Activated CD4-positive, alpha-beta T cell treated with anti-CD3 and anti-CD28 coated beads for 1 hour (primary cell): ENCODE results near the gene PLK2.
A peak's percentile ranks its signal among the peaks of the same experiment; 100 is the strongest.

Experiments used
- DNase-seq: peaks from one replicate; pipeline ENCODE4 v3.0.0-alpha.2; 2020

PLK2 gene

DNA sequence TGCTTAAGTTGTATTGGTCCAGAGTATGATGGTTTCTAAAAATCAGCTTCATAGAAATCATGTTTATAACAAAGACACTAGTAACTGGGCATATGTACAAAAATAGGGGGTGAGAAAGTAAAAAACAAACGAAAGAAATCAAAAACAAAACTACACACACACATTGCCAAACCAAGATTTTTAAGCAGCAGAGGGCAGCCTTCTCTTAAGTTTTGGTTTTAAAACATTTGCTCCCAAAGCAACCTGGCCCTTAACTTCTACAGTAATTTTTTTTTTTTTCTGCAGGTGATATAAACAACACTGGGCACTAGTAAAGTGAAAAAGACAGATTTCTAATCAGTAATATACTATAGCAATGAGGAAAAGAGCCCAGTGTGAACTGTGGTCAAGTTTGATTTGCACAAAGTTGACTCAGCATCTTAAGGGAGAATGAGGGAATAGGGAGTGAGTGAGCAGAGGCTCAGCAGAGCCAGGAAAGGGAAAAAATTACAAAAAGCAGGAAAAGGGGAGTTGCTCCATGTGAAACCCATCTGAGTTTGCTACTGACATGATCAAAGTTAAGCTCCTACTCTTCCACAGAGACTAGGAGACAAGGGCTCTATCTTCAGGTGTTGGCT, 18.0 kb upstream of the PLK2 start:
- DNase-seq, result no peak

DNA sequence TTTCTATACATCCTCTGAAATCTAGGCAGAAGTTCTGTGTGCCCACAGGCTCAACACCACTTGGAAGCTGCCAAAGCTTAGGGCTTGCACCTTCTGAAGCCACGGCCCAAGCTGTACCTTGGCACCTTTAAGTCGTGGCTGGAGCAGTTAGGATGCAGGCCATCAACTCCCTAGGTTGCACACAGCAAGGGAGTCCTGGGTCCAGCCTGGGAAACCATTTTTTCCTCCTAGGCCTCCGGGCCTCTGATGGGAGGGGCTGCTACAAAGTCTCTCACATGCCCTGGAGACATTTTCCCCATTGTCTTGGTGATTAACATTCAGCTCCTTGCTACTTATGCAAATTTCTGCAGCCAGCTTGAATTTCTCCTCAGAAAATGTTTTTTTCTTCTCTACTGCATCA, 15.5 kb upstream of the PLK2 start:
- DNase-seq, result no peak

DNA sequence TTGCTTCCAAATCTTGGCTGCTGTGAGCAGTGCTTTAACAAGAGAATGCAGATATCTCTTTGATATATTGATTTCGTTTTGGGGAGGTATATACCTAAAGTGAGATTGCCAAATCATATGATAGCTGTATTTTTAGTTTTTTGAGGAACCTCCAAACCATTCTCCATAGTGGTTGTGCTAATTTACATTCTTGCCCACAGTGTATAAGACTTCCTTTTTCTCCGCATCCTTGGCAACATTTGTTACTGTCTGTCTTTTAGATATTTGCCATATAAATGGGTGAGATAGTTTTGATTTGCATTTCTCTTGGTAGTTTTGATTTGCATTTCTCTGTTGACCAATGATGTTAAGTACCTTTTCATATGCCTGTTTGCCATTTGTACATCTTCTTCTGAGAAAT, 10.0 kb upstream of the PLK2 start:
- DNase-seq, result no peak

DNA sequence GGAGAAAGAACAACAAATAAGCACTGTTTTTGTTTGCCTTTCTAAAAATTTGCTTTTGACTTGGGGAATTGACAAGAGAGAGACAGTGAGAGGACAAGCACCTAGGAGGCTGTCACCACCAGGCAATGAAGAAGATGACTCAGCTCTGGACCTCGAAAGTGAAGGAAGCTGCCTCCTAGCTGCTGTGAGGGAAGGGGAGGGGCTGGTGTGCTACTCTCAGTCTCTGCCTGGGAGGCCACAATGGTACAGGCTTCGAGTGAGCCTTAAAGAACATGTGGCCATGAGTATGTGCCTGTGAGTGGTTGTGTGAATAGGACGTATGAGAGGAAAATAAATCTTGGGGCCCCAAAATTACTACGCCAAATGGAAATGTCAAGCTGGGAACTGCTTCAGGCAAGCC, 7.1 kb upstream of the PLK2 start:
- DNase-seq, result no peak

DNA sequence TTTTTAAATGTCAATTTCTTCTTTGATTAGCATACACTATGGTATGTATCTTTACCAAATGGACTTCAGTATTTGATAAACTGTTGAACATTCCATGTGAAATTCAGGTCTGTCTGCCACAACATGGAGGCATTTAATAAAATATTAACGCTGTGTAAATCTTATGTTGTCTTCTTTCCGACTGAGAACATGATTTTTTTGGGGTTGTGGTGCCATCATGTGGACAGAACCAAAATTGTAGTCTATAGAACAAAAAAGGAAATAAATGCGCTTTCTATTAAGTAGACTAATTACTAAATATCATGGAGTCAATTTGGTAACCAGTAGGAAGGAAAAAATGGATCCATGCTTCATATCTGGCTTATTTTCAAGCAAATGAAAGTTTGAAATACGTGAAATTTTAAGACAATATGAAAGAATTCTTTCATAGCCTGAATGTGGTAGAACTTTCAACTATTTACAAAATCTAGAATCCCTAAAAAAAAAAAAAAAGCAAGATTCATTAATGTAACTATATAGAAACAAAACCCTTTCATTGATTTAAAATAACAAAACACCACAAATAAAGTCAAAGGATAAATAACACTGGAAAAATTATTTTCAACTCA, 2.8 kb upstream of the PLK2 start:
- no peak for DNase-seq

DNA sequence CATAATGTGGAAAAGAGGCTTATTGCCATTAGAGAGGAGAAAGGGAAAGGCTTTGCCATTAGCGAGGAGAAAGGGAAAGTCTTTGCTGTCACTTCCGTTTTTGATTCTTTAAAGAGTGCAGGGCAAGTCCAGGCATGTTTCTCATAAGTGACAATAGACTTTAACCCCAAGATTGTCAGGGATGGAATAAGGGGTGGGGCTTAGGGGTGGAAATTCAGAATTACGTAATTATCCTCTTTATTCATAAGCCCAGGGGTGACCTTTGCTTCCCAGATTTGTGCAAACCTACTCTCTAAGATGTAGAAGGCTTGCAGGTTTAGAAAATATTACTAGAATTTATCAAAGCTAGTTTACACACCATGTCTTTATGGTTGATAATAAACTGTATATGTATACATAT, 2.3 kb upstream of the PLK2 start:
- no peak for DNase-seq

DNA sequence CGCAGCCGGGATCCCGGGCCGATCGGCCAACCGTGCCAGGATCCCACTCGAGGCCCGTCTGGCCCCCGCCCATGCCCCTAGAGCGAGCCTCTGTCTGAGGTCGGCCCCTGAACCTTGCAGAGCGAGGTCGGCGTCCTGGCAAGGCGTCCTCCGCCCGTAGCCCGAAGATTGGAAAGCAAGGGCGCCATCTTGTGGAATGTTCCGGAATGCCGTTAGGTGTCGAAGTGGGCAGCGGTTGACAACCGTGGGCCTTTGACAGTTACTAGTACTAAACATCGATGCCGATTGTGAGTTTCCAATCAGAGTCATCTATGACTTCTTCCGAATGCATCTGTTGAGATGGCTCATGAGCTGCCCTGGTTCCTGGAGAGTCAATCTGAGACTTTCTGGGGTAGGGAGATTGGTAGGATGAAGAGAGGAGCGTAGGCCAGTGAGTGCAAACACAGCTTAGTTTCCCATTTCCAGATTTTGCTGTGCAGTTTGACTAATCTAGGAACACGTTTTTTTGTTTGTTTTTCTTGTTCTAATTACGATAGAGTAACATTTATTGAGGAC, 923 bp upstream of the PLK2 start:
- DNase-seq, result peak; percentile 82

DNA sequence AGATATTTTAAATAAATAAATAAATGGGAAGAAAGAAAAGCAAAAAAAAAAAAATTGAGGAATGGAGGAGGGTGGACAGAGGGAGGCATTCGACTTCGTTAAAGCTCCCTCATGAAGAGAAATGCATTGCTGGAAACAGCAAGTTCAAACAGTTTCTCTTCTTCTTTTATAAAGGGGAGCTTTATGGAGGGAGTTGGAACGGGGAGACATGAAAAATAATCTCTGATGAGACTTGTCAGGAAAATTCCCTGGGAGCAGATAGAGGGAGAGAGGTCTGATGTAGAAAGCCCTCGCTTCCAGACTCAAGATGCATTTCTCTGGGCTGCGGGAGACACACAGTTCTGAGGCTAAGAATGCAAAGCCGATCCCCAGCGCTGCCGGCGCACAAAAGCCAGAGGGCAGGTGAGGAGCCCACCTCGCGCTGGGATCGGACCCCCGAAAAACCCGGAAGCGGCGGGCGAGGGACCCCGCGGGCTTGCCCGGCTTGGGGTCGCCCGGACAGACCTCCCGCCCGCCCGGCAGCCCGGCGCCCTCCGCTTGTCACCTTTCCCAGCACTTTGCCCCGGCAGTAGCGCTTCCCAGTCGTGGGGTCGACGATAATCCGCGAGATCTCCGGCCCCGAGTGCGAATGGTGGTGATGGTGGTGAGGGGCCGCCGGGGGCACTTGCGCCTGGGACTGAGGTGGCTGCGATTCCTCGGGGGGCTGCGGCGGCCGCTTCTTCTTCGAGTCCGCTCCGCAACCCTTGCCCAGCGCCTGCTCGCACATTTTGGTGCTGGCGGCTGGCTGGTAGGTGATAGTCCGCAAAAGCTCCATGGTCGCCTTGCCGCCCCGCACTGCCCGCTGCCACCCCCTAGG, 512 bp downstream of the PLK2 start:
- DNase-seq, result no peak

DNA sequence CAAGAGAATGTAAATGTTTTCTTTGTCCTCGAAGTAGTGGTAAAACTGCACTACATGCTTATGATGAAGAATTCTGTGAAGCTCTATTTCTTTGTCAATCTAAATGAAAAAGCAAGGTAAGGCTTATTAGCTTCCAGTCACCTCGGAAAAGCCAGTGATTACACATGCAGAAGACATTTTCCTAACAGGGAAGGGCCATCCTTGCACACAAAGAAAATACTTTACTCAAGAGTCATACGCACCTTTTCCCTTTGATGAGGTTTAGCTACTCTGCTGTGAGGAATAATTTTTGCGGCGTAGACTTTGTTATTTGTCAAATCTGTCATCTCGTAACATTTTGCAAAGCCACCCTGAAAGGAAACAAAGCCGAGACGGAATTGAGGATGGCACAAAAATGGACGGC, 1.1 kb downstream of the PLK2 start:
- no peak for DNase-seq

DNA sequence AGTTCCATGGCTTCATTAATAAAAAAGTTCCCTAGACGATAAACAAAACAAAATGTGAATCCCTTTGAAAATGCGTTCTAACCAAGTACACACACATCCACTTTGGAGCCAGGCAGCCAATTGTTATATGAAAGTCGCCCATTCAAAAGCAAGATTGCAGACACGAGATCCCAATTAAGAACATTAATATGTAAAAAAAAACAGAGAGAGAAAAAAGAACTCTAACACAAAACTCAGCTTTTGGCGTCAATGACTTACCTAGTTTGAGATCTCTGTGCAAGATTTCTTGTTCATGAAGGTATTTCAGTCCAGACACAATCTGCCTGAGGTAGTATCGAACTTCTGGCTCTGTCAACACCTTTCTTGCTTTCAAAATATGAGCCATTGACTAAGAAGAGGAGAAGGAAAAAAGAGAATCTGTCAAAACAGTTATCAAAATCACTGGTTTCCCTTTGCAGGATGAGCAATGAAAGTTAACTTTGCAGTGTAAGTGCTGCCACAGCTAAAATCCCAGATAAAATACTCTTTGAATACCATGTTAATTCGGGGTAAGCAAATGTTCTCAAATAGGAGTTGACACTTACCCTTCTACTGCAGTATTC, 1.6 kb downstream of the PLK2 start:
- no peak for DNase-seq

DNA sequence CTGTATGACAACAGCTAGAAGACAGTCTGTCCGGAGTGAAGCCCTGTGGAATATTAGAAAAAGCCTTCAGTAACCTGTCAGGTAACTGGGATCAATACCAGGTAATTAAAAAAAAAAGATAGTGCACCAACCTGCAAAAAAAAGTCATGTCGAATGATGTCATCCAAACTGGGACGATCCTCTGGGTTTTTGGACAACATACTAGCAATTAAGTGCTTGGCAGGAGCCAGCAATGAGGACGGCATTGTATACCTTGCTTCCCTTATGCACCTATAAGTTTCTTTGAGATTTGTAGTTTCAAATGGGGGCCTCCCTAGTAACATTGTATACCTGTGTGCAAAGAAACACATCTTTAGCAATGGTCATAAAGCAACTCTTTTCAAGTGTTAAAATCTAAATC, 2.8 kb downstream of the PLK2 start:
- no peak for DNase-seq

DNA sequence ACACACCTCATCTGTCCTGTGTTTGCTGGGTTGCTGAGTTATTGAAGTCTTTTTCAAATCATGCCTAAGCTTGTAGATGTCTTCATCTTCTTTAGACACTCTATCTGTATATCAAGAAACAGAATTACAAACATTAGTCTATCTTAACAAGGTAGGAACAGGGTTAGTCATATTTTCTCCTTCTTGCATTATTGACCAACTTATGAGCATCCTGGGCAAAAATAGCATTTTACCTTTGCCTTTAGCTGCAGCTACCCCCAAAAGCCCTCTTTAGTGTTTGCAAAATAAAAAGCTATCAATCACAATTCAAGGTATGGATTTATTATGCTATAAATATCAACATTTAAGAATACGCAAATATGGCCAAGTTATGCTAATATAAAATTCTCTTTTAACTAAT, 3.4 kb downstream of the PLK2 start:
- no peak for DNase-seq

DNA sequence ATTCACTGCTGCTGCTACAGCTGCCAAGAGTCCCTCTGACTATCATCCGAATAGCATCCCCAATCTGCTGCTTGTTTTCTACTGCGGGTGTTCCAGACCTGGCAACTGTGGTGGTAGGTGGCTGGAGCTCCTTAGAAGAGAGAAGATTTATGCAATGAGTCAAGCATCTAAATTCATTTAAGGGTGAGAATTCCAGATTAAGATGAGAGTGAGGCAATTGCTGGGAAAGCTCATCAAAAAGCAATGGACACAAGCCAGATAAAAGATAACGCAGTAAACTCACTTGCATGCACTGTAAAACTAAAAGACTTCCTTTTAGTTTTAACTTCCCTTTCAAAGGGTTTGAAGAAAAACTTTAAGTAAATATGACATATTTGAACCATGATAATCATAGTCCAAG, 3.9 kb downstream of the PLK2 start:
- DNase-seq, result no peak

DNA sequence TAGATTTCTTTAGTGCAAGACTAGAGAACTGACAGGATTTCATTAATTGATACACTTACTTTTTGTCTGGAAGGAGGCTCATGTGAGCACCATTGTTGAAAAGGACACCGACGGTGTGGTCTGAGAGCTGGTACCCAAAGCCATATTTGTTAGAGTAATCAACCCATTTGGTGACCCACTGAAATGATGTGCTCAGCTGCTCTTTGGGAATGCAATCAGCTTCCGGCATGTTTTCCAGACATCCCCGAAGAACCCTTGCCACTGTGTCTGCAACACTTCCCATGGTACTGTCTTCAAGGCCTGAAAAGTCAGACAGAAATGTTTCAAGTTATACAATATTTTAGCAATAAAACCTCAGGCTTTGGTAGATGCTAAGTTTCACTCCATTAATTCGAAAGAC, 4.4 kb downstream of the PLK2 start:
- no peak for DNase-seq

DNA sequence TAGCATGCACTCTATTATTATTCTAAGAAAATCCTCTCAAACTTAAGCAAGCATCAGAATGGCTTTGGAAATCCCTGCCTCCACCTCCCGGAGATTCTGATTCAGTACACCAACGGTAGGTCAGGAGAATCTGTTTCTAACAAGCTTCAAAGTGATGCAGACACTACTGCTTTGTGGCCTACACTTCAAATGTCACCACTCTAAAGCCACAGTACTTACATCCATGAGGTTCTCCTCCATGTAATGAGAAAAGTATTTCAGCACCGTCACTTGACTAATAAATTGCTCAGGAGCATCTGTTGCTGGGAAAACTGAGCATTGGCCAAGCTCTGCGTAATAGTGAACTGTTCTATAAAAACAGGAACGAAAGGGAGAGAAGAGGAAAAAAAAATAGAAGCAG, 4.8 kb downstream of the PLK2 start:
- no peak for DNase-seq

DNA sequence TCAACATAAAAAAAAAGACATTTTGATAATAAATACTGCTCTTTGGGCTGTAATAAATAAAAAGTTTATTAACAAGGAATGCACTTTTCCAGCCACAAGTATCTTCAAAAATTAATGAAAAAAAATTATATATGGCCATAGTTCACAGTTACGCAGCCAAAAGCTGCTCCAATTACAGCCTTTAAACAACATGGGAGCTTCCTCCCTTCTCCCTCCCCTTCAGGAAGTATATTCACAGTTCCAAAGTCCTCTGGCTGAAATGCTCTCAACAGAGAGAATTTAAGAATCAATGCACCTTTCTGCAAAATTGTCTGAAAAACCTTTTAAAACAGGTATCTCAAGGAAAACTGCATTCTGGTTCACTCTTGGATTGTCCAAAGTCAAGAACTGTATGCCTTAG, 5.9 kb downstream of the PLK2 start:
- DNase-seq, result no peak

DNA sequence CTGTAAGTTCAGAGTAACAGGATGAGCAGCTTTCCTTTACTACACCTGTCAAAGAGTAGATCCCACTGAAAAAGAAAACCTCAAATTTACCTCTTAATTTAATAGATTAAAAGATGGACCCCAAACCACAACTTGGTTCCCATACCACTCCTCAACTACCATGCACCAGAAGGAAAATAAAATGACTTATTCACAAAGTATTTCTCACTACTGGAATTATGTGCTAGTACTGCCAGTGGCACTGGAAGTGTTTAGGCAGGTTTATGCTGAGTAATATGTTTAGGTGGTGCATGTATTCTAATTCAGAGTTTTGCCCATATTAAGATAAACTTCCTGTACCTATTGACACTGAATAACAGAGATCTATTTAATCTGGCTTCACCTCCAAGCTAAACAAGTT, 6.6 kb downstream of the PLK2 start:
- no peak for DNase-seq

DNA sequence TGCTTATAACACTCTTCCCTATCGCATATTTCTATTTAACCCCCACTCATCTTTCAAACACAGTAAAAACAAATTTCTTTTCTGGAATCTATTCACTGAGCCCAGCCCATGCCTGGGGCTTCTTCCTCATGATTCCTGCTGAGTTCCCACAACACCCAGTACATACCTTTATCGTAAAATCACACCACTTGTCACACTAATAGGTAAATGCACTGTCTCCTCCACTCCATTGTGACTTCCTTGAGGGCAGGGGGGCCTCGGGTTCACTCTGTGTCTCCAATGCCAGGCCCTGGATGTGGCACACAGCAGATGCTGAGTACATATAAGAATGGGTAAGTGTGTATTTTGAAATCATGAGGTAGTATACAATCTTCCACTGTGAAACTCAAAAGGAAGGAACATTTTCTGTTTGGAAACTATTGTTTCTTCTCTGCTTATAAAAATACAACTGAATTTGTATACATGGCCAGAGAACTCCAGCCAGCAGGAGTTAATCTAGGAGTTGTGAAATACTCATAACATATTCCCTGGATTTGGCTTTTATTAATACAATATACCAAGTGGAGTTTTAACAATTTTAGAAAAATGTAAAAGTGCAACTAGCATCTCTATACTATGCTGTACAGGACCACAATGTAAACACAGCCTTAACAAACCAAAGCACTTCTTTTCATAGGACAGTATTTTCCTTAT, 7.2 kb downstream of the PLK2 start:
- DNase-seq, result no peak

DNA sequence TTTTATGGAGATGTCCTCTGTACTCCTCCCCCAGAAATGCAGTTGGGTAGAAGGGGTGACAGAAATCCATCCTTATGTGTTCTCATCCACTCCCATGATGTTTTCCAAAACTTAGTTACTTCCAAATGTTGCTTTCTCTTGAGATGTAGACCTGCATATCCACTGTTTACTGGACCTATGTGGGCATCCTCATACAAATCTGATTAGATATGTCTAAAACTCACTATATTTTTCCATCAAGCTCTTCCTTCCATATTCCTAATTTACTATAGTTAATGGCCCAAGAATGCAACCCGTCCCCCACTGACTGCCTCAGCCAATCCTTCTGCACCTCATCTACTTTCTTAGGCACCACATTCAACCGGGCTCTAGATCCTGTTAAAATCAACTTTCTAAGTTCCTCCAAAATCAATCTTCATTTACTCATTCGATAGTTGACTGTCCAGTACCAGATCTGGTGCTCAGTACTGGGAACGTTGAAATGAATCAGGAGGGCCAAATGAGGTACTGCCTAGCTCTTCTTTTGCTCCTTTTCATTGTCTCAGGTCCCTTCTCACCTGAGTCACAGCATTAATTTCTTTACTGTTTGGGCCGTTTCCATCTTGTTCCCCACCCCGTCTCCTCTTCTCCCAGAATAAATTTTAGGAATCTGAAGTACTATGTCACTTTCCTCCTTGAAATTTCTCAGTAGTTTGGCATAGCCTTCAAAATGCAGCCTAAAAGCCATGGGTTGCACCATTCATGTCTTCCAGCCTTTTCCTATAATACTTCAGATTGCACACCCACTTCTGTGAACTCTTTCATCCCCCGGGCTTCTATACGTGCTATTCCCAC, 7.9 kb downstream of the PLK2 start:
- no peak for DNase-seq

DNA sequence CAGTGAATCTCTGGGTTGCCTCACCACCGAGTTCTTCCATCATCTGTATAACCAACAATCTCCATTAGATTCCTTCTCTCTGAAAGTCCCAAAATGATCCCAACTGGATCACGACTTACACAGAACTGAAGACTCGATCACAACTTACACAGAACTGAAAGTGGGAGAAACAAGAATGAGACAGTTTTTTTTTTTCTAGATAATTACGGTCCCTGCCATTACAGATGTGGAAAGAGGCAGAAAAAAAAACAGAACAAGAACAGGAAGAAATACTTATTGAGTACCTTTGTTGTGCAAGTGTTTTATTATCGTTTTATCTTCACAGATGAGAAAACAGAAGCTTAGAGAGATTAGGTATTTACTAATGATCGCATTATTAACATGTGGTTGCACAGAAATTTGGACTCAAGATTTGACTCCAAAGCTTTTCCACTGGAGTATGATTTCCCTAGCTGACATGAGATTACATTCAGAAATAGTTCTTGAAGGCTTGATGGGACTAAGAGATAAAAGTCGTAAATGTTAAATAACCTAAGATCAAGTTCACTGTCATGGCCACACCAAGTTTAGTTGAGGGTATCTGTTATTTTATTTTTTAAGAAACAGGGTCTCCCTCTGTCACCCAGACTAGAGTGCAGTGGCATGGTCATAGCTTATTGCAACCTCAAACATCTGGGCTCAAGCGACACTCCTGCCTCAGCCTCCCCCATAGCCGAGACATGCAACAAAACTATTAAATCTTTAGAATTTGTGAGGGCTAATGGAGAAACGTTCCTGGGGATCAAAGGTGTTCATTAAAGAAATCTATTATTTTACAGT, 8.9 kb downstream of the PLK2 start:
- DNase-seq, result no peak

DNA sequence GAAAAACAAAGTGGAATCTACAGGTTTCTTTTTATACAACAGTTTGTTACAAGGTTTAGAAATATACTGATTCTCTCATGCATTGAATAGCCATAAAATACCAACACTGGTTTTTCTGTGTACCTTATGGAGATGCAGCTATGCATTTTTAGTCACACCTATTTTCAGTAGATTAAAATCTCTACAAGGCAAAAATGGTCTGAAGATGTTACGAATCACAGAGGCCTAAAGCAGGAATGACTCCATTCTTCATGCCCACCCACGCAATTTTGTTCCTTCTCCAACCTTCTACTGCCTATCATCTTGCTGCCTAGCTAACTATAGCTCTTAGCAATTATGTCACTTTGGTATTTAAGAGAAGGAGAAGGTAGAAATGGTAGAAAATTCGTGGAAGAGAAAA, 9.9 kb downstream of the PLK2 start:
- no peak for DNase-seq
